ENCODE measurements around the gene NUDT12. TPM values are rescaled to one million over a fixed set of nuclear protein-coding genes. Genes with fewer than 3 reads are reported as not detected.

The NUDT12 gene
- total RNA-seq, 1 experiment from 2014 or later, result 15.8 TPM

DNA sequence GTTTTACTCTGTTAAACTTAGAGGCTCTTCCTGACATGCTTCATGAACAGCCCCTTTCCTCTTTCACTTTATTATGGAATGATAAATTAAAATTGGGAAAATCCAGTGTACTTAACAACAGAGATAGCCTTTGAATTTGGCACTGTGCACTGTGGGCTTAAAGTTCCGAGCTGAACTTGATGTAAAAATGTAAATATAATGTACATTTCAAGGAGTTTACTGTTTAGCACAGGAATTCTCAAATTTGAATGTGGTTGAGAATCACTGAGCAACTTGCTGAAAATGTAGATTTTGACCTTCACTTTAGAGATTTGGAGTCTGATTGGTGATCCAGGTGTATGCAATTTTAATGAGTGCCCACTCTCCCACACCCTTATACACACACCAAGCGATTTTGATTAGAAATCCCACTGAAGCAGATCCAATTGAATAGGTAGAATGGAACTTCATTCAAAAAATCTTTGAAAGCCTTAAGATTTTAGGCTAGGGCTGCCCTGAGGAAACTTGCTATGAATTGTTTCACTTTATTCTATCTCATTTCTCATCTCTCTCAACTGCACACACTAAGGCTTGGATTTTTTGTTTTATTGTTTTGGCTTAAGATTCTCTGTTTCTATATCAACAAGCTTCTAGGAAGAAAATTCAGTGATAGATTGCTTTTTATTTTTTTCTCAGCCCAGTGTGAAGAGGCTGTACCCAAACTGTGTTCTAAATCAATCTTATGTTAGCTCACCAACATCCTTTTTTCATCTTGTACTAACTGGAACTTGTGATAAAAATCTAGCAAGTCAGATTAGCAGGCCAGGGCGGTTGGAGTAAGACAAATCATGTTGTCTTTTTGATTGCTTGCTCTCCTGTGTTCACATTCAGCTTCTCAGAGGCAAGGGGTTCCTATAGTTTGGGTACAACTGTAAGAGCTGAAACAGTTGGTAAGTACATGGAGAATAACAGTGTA is 22.9 kb downstream of the NUDT12 start:
- no peak overlapping the region for H2AFZ ChIP-seq (ENCODE audit: low read depth, low read length, poor library complexity, severe bottlenecking)
- no peaks in the 10 kb centered on the region for H3K9me3 ChIP-seq (ENCODE audit: control insufficient read depth in 1 of 2, insufficient read depth in 1 of 2, low read depth in 1 of 2, low read length in 2 of 2)
- no peaks in the 10 kb centered on the region for H3K27me3 ChIP-seq (ENCODE audit: insufficient read depth, low read length)
- no peak overlapping the region for H3K4me3 ChIP-seq (replicated peaks in 1 of 2; ENCODE audit: low read depth in 1 of 2, low read length in 2 of 2)
- H4K20me1 ChIP-seq (ENCODE audit: insufficient read depth), result no peaks in the 10 kb centered on the region
- H3K9me2 ChIP-seq (ENCODE audit: insufficient read depth), result no peaks in the 10 kb centered on the region
- H3K4me2 ChIP-seq (ENCODE audit: low read length), result no peak overlapping the region
- no peak for ATAC-seq
- RAD21 ChIA-PET (ENCODE audit: low non-redundant PET in 1 of 2, low total read pairs in 2 of 2, uncharacterized antibody in 2 of 2, unreplicated experiment in 2 of 2), result no interaction called here
- H3K4me1 ChIP-seq (ENCODE audit: control insufficient read depth in 1 of 2, insufficient read depth in 2 of 2, low read length in 2 of 2), result no peaks in the 10 kb centered on the region
- H3K27ac ChIP-seq (ENCODE audit: low read depth, low read length), result no peak overlapping the region
- TF ChIP-seq YY1 (IDR thresholded peaks at IDR 0.05; ENCODE audit: extremely low read depth, insufficient replicate concordance, low read depth, low read length) (no peak), POLR2A (IDR thresholded peaks at IDR 0.05; ENCODE audit: borderline replicate concordance, extremely low read depth, insufficient read depth, insufficient read length) (no peak), ZNF274 (IDR thresholded peaks at IDR 0.05; ENCODE audit: low read depth, low read length) (no peak), JUND (IDR thresholded peaks at IDR 0.05) (no peak), ZFX (IDR thresholded peaks at IDR 0.05) (no peak), EZH2 (IDR thresholded peaks at IDR 0.05) (no peak), EGR1 (IDR thresholded peaks at IDR 0.05; ENCODE audit: low read depth) (no peak), EZH2phosphoT487 (IDR thresholded peaks at IDR 0.05; ENCODE audit: borderline replicate concordance) (no peak)
- TF ChIP-seq, protein P1, sequence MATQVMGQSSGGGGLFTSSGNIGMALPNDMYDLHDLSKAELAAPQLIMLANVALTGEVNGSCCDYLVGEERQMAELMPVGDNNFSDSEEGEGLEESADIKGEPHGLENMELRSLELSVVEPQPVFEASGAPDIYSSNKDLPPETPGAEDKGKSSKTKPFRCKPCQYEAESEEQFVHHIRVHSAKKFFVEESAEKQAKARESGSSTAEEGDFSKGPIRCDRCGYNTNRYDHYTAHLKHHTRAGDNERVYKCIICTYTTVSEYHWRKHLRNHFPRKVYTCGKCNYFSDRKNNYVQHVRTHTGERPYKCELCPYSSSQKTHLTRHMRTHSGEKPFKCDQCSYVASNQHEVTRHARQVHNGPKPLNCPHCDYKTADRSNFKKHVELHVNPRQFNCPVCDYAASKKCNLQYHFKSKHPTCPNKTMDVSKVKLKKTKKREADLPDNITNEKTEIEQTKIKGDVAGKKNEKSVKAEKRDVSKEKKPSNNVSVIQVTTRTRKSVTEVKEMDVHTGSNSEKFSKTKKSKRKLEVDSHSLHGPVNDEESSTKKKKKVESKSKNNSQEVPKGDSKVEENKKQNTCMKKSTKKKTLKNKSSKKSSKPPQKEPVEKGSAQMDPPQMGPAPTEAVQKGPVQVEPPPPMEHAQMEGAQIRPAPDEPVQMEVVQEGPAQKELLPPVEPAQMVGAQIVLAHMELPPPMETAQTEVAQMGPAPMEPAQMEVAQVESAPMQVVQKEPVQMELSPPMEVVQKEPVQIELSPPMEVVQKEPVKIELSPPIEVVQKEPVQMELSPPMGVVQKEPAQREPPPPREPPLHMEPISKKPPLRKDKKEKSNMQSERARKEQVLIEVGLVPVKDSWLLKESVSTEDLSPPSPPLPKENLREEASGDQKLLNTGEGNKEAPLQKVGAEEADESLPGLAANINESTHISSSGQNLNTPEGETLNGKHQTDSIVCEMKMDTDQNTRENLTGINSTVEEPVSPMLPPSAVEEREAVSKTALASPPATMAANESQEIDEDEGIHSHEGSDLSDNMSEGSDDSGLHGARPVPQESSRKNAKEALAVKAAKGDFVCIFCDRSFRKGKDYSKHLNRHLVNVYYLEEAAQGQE (IDR thresholded peaks at IDR 0.05; ENCODE audit: low read depth), result no peak
- intact Hi-C loops (cut with micrococcal nuclease), result no loop called here
- no peaks in the 10 kb centered on the region for H3K36me3 ChIP-seq (ENCODE audit: control insufficient read depth in 1 of 2, insufficient read depth in 2 of 2, low read length in 2 of 2)
- H3K79me2 ChIP-seq (ENCODE audit: insufficient read depth, low read length), result no peaks in the 10 kb centered on the region
- no TSS peak for BruUV-seq (replicated peaks)
- CTCF ChIA-PET, result no interaction called here
- H3K9ac ChIP-seq (ENCODE audit: low read length), result no peak overlapping the region
- POLR2A ChIA-PET, result no interaction called here
- no peak for DNase-seq (ENCODE audit: low read depth, low spot score)

Data from HCT116 (cell line).